HUES6 (cell line): ENCODE data around the gene CAVIN1.

ENCODE experiments used
- H3K27ac ChIP-seq: 2 replicates; pipeline ENCODE4 v1.7.0; 2013; ENCODE audit warnings: low read depth, mild to moderate bottlenecking, low read length, inconsistent platforms
- H3K27me3 ChIP-seq: 2 replicates; pipeline ENCODE4 v1.6.1; 2013; ENCODE audit warnings: low read length; ENCODE audit not compliant: control insufficient read depth, insufficient read depth
- H3K36me3 ChIP-seq: 2 replicates; pipeline ENCODE4 v1.6.1; 2013; ENCODE audit warnings: low read length; ENCODE audit not compliant: control insufficient read depth, insufficient read depth
- H3K4me1 ChIP-seq: 2 replicates; pipeline ENCODE4 v1.6.1; 2013; ENCODE audit warnings: low read length; ENCODE audit not compliant: control insufficient read depth, insufficient read depth
- H3K4me3 ChIP-seq: 2 replicates; pipeline ENCODE4 v1.5.1; 2013; ENCODE audit warnings: low read depth, low read length
- H3K9ac ChIP-seq: one replicate; pipeline ENCODE4 v1.6.1; 2013; ENCODE audit warnings: mild to moderate bottlenecking, low read length
- H3K9me3 ChIP-seq: 2 replicates; pipeline ENCODE4 v1.6.1; 2013; ENCODE audit warnings: low read depth, low read length; ENCODE audit not compliant: control insufficient read depth, insufficient read depth

CAVIN1 gene

GRCh38 chr17:42413464-42414040 is 9.5 kb downstream of the CAVIN1 start:
- H3K4me3 ChIP-seq = no peak overlapping the region
- H3K9me3 ChIP-seq = no peaks in the 10 kb centered on the region
- H3K4me1 ChIP-seq = peaks cover 11% of the 10 kb centered on the region; the same call in 1 of the 2 replicates
- H3K9ac ChIP-seq = no peak overlapping the region
- 0 out of 2 replicates have a peak, but pooled peaks cover 3% of the 10 kb centered on the region for H3K36me3 ChIP-seq
- H3K27ac ChIP-seq = no peak overlapping the region
- no peaks in the 10 kb centered on the region for H3K27me3 ChIP-seq

DNA sequence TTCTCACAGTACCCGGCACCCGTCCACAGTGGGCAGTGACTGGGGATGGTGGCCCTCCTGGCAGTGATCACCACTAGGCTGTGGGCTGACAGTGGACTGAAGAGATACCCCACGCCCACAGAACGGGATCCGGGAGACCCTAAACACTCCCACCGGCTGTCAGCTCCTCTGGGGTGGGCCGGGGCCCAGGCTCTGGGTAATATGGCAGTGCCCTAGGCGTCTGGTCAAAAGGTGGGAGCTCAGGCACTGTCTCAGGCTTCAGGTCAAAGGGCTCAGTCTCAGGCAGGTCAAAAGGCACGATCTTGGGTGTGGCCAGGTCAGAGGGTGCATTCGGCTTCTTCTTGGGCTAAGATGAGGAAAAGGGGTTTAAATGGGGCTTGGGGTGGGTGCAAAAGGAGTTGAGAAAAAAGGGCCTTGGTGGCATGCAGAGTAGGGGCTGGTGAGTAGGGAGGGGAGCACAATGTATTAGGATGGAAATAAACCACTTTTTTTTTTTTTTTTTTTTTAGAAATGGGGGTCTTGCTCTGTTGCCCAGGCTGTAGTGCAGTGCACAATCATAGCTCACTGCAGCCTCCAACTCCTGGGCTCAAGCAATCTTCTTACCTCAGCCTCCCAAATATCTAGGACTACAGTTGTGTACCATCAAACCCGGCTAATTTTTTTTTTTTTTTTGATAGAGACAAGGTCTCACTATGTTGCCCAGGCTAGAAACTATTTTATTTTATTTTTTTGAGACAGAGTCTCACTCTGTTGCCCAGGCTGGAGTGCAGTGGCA is 11.0 kb downstream of the CAVIN1 start:
- no peak overlapping the region for H3K27ac ChIP-seq
- H3K36me3 ChIP-seq = 0 out of 2 replicates have a peak, but pooled peaks cover 3% of the 10 kb centered on the region
- H3K4me1 ChIP-seq = peaks cover 24% of the 10 kb centered on the region
- H3K4me3 ChIP-seq = no peak overlapping the region
- no peak overlapping the region for H3K9ac ChIP-seq
- no peaks in the 10 kb centered on the region for H3K9me3 ChIP-seq
- no peaks in the 10 kb centered on the region for H3K27me3 ChIP-seq

GRCh38 chr17:42411361-42411760 is 11.7 kb downstream of the CAVIN1 start:
- Histone ChIP-seq H3K9ac (no peak overlapping the region), H3K27ac (no peak overlapping the region), H3K27me3 (no peaks in the 10 kb centered on the region), H3K4me3 (no peak overlapping the region), H3K36me3 (0 out of 2 replicates have a peak, but pooled peaks cover 3% of the 10 kb centered on the region), H3K9me3 (no peaks in the 10 kb centered on the region), H3K4me1 (peaks cover 30% of the 10 kb centered on the region)

DNA sequence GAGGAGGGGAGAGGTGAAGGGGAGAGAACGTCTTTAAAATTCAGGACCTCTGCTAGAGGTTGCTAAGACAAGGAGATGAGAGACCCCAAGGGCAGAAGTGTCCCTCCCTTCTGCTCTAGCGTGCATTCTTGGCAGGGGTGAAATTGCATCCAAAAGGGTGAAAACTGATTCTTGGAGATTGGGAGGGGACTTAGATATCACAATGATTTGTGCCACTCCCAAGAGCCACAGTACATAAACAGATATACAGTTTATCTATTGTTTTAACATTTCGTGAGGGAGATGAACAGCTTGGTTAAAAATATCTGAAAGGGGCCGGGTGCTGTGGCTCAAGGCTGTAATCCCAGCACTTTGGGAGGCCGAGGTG is 12.8 kb downstream of the CAVIN1 start:
- no peak overlapping the region for H3K9ac ChIP-seq
- peaks cover 30% of the 10 kb centered on the region for H3K4me1 ChIP-seq
- H3K27me3 ChIP-seq = no peaks in the 10 kb centered on the region
- no peaks in the 10 kb centered on the region for H3K9me3 ChIP-seq
- H3K27ac ChIP-seq = no peak overlapping the region
- peaks cover 4% of the 10 kb centered on the region; the same call in 1 of the 2 replicates for H3K36me3 ChIP-seq
- H3K4me3 ChIP-seq = no peak overlapping the region

GRCh38 chr17:42409523-42410318 is 13.3 kb downstream of the CAVIN1 start:
- Histone ChIP-seq H3K27ac (no peak overlapping the region), H3K4me1 (peaks cover 26% of the 10 kb centered on the region), H3K9ac (no peak overlapping the region), H3K4me3 (no peak overlapping the region), H3K9me3 (no peaks in the 10 kb centered on the region), H3K36me3 (peaks cover 10% of the 10 kb centered on the region), H3K27me3 (no peaks in the 10 kb centered on the region)

DNA sequence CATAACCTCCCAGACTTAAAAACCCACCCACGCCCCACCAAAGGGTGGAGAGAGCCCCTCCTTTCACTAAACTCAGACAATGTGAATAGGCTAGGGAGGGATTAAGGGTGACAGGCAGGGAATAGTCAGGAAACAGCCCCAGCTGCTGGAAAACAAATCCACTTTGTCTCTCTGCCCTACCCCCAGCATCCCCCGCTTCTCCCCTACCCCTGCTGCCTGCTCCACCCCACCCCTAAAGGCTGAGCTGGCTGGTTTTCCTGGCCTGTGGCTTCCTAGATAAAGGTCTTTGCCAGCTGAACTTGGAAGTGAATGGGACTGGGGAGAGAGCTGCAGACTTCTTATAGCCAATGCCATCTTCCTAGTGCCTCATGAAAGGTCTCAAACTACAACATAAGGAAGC is 15.0 kb downstream of the CAVIN1 start:
- H3K27ac ChIP-seq = no peak overlapping the region

GRCh38 chr17:42407289-42407836 is 15.7 kb downstream of the CAVIN1 start:
- no peak overlapping the region for H3K9ac ChIP-seq
- no peak overlapping the region for H3K27ac ChIP-seq
- no peaks in the 10 kb centered on the region for H3K27me3 ChIP-seq

More for the DNA sequence above, 15.0 kb downstream of the CAVIN1 start:
- peaks cover 26% of the 10 kb centered on the region for H3K4me1 ChIP-seq
- H3K4me3 ChIP-seq = no peak overlapping the region
- no peaks in the 10 kb centered on the region for H3K9me3 ChIP-seq
- H3K27me3 ChIP-seq = no peaks in the 10 kb centered on the region
- H3K36me3 ChIP-seq = peaks cover 15% of the 10 kb centered on the region
- H3K9ac ChIP-seq = no peak overlapping the region

DNA sequence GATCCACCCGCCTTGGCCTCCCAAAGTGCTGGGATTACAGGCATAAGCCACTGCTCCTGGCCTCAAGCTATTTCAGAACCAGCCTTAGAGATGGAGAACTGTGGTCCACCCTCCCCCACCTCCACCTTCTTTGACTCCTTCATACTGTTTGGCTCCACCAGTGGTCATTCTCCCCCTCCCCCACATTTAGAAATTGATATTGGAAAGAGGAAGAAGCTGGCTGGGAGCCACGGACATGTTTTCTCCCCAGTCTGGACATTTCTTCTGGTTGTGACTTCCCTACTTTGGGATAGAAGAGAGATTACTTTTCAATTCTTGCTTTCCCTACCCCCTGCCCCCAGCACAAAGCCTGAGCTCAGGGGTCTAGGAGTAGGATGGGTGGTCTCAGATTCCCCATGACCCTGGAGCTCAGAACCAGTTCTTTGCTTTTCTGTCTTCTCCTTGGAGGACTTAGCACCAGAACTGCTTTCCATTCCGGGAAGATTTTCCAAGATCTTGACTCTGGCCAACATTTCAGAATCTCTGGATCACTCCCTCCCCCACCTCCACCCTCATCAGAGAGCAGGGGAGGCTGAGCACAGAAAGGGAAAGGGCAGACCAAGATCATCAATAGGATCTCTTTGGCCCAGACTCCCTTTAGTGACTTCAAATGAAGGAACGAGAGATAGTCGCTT is 16.3 kb downstream of the CAVIN1 start:
- H3K4me3 ChIP-seq = no peak overlapping the region
- H3K27ac ChIP-seq = no peak overlapping the region
- peaks cover 38% of the 10 kb centered on the region for H3K4me1 ChIP-seq
- H3K36me3 ChIP-seq = peaks cover 12% of the 10 kb centered on the region
- H3K9ac ChIP-seq = no peak overlapping the region
- H3K27me3 ChIP-seq = no peaks in the 10 kb centered on the region
- no peaks in the 10 kb centered on the region for H3K9me3 ChIP-seq

More at GRCh38 chr17:42407289-42407836, 15.7 kb downstream of the CAVIN1 start:
- Histone ChIP-seq H3K4me1 (peaks cover 33% of the 10 kb centered on the region), H3K36me3 (peaks cover 15% of the 10 kb centered on the region), H3K4me3 (no peak overlapping the region), H3K9me3 (no peaks in the 10 kb centered on the region)

DNA sequence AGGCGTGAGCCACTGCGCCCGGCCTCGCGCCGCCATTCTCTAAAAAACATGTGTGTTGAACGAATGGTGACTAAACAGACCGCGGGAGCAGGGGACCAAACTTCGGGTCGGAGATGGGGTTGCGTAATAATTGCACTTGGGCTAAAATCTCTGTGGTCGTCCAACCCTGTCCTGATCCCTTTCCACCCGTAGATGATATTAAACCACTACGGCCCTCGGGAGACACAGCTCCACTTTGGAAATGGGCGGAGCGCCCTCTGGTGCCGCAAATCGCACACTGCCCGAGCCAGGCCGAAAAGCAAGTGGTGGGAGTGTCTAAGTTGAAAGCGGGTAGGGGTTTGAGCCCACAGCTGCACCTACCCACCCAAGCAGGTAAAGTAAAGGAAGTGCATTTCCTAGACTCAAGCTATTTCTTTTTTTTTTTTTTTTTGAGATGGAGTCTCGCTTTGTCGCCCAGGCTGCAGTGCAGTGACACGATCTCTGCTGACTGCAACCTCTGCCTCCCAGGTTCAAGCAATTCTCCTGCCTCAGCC is 17.0 kb downstream of the CAVIN1 start:
- H3K4me3 ChIP-seq = no peak overlapping the region
- H3K9me3 ChIP-seq = no peaks in the 10 kb centered on the region
- H3K9ac ChIP-seq = no peak overlapping the region
- H3K36me3 ChIP-seq = peaks cover 12% of the 10 kb centered on the region
- H3K4me1 ChIP-seq = peaks cover 38% of the 10 kb centered on the region
- H3K27me3 ChIP-seq = no peaks in the 10 kb centered on the region
- no peak overlapping the region for H3K27ac ChIP-seq

DNA sequence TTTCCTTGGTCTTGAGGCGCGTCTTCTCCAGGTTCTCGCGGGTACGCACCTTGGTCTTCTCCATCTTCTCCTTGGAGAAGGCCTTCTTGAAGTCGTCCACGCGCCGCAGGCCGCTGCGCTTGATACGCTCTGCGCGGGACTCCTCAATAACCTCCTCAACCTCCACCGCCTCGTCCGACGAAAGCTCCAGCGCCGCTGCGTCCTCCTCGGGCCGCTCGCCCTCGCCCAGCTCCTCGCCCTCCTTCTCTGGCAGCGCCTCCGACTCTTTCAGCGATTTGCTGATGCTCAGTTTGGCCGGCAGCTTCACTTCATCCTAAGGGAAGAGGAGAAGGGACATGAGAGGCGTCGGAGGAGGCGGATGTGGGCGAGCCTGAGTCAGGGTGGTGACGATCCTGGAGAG is 18.0 kb downstream of the CAVIN1 start:
- H3K9me3 ChIP-seq = no peaks in the 10 kb centered on the region
- peaks cover 12% of the 10 kb centered on the region for H3K36me3 ChIP-seq
- no peaks in the 10 kb centered on the region for H3K27me3 ChIP-seq
- H3K4me3 ChIP-seq = no peak overlapping the region
- H3K4me1 ChIP-seq = peaks cover 44% of the 10 kb centered on the region
- H3K27ac ChIP-seq = no peak overlapping the region
- no peak overlapping the region for H3K9ac ChIP-seq
